HEK293 (cell line): Measurements from ENCODE around the gene DPP9.

Source experiments
- CTCF ChIA-PET: fragments of 350-600 bp; formaldehyde crosslinking; extraction: SDS; loops from one replicate; lab custom pipeline; 2021; ENCODE audit warnings: antibody characterized with exemption; lab: Yijun Ruan, JAX
- POLR2A ChIA-PET: fragments of 300-600 bp; formaldehyde crosslinking; extraction: SDS; loops from one replicate; lab custom pipeline; 2020; ENCODE audit warnings: antibody characterized with exemption, inconsistent platforms; lab: Yijun Ruan, JAX
- H3K27ac ChIP-seq: fragments of 200-500 bp; sonication (Bioruptor generic); 2 replicates; pipeline ENCODE4 v1.5.1; 2014; ENCODE audit warnings: low read depth, low read length, control low read depth, inconsistent platforms; ENCODE audit errors: extremely low read depth
- H3K36me3 ChIP-seq, 2 experiments: fragments of 200-500 bp in 1 of 2; sonication (Bioruptor generic) in 1 of 2; 1 replicate in 1 of 2; 2 replicates in 1 of 2; pipeline ENCODE4 v1.5.1; 2014 to 2017; ENCODE audit warnings: inconsistent platforms in 2 of 2, low read length in 2 of 2; ENCODE audit not compliant: control insufficient read depth in 2 of 2, insufficient read depth in 1 of 2
- H3K4me1 ChIP-seq: fragments of 200-500 bp; sonication (Bioruptor generic); 2 replicates; pipeline ENCODE4 v1.5.1; 2014; ENCODE audit warnings: mild to moderate bottlenecking, low read length, inconsistent platforms; ENCODE audit not compliant: control insufficient read depth, insufficient read depth
- H3K4me3 ChIP-seq: 2 replicates; pipeline ENCODE4 v1.5.1; 2011; ENCODE audit warnings: low read depth, mild to moderate bottlenecking, control low read depth, low read length, moderate library complexity
- H3K9me3 ChIP-seq: fragments of 200-500 bp; sonication (Bioruptor generic); 2 replicates; pipeline ENCODE4 v1.5.1; 2014; ENCODE audit warnings: low read depth, low read length, inconsistent platforms; ENCODE audit not compliant: control insufficient read depth, insufficient read depth
- EGR2 ChIP-seq: fragments of 450-650 bp; formaldehyde crosslinking; IDR thresholded peaks from 2 replicates; pipeline ENCODE4 v1.5.1; 2016; ENCODE audit warnings: low read depth, missing biosample characterization, missing genetic modification characterization
- HIC1 ChIP-seq: fragments of 450-650 bp; formaldehyde crosslinking; IDR thresholded peaks from 2 replicates; pipeline ENCODE4 v1.5.1; 2016; ENCODE audit warnings: missing biosample characterization, missing genetic modification characterization
- HOXD13 ChIP-seq: sonication (generic); formaldehyde crosslinking; IDR thresholded peaks from 2 replicates; pipeline ENCODE4 v1.8.0; 2022; ENCODE audit warnings: missing genetic modification reagents, borderline replicate concordance
- KLF16 ChIP-seq: fragments of 450-650 bp; formaldehyde crosslinking; IDR thresholded peaks from 2 replicates; pipeline ENCODE4 v1.5.1; 2017; ENCODE audit warnings: missing biosample characterization, missing genetic modification characterization
- OVOL3 ChIP-seq: fragments of 450-650 bp; formaldehyde crosslinking; IDR thresholded peaks from 2 replicates; pipeline ENCODE4 v1.5.1; 2016; ENCODE audit warnings: missing biosample characterization, missing genetic modification characterization
- RBAK ChIP-seq: fragments of 450-650 bp; formaldehyde crosslinking; IDR thresholded peaks from 2 replicates; pipeline ENCODE4 v1.5.1; 2016; ENCODE audit warnings: missing biosample characterization, missing genetic modification characterization
- SCRT1 ChIP-seq: fragments of 450-650 bp; formaldehyde crosslinking; IDR thresholded peaks from 2 replicates; pipeline ENCODE4 v1.5.1; 2016; ENCODE audit warnings: missing biosample characterization, missing genetic modification characterization, borderline replicate concordance
- TRIM28 ChIP-seq: IDR thresholded peaks from 2 replicates; pipeline ENCODE4 v1.6.1; 2011; ENCODE audit warnings: low read length, control low read depth, borderline replicate concordance
- YY1 ChIP-seq: fragments of 450-650 bp; formaldehyde crosslinking; IDR thresholded peaks from 2 replicates; pipeline ENCODE4 v1.5.1; 2018; ENCODE audit warnings: missing biosample characterization, missing genetic modification characterization
- ZBTB17 ChIP-seq: fragments of 450-650 bp; formaldehyde crosslinking; IDR thresholded peaks from 2 replicates; pipeline ENCODE4 v1.5.1; 2016; ENCODE audit warnings: missing biosample characterization, missing genetic modification characterization
- ZFP69B ChIP-seq: fragments of 450-650 bp; formaldehyde crosslinking; IDR thresholded peaks from 2 replicates; pipeline ENCODE4 v1.5.1; 2016; ENCODE audit warnings: missing biosample characterization, missing genetic modification characterization
- ZNF174 ChIP-seq: fragments of 450-650 bp; formaldehyde crosslinking; IDR thresholded peaks from 2 replicates; pipeline ENCODE4 v1.5.0; 2017; ENCODE audit warnings: missing biosample characterization, mild to moderate bottlenecking, missing genetic modification characterization
- ZNF2 ChIP-seq: fragments of 450-650 bp; formaldehyde crosslinking; IDR thresholded peaks from 2 replicates; pipeline ENCODE4 v1.5.1; 2016; ENCODE audit warnings: missing biosample characterization, missing genetic modification characterization
- ZNF211 ChIP-seq: fragments of 450-650 bp; formaldehyde crosslinking; IDR thresholded peaks from 2 replicates; pipeline ENCODE4 v1.5.1; 2016; ENCODE audit warnings: low read depth, missing biosample characterization, missing genetic modification characterization
- ZNF274 ChIP-seq, 2 experiments: fragments of 200-500 bp in 1 of 2; fragments of 450-650 bp in 1 of 2; sonication (Bioruptor generic) in 1 of 2; formaldehyde crosslinking in 1 of 2; IDR thresholded peaks; 2 replicates each; pipeline versions ENCODE4 v1.5.1 to v1.6.1; 2014 to 2016; ENCODE audit warnings: borderline replicate concordance in 1 of 2, inconsistent platforms in 1 of 2, low read length in 1 of 2, missing biosample characterization in 1 of 2, missing genetic modification characterization in 1 of 2
- ZNF362 ChIP-seq: fragments of 450-650 bp; formaldehyde crosslinking; IDR thresholded peaks from 2 replicates; pipeline ENCODE4 v1.5.1; 2016; ENCODE audit warnings: missing biosample characterization, missing genetic modification characterization
- ZNF37A ChIP-seq: fragments of 450-650 bp; IDR thresholded peaks from 2 replicates; pipeline ENCODE4 v1.5.1; 2018; ENCODE audit warnings: missing biosample characterization, missing genetic modification characterization
- ZNF404 ChIP-seq: fragments of 450-650 bp; formaldehyde crosslinking; IDR thresholded peaks from 2 replicates; pipeline ENCODE4 v1.5.1; 2017; ENCODE audit warnings: missing biosample characterization, missing genetic modification characterization
- ZNF423 ChIP-seq: fragments of 450-650 bp; formaldehyde crosslinking; IDR thresholded peaks from 2 replicates; pipeline ENCODE4 v1.5.1; 2016; ENCODE audit warnings: missing biosample characterization, missing genetic modification characterization
- ZNF561 ChIP-seq: fragments of 450-650 bp; IDR thresholded peaks from 2 replicates; pipeline ENCODE4 v1.5.1; 2018; ENCODE audit warnings: missing biosample characterization, missing genetic modification characterization, borderline replicate concordance
- ZNF585B ChIP-seq: fragments of 450-650 bp; formaldehyde crosslinking; IDR thresholded peaks from 2 replicates; pipeline ENCODE4 v1.5.1; 2016; ENCODE audit warnings: missing biosample characterization, missing genetic modification characterization
- ZNF837 ChIP-seq: fragments of 450-650 bp; formaldehyde crosslinking; IDR thresholded peaks from 2 replicates; pipeline ENCODE4 v1.5.1; 2016; ENCODE audit warnings: missing biosample characterization, missing genetic modification characterization
- ZSCAN30 ChIP-seq: fragments of 450-650 bp; IDR thresholded peaks from 2 replicates; pipeline ENCODE4 v1.5.1; 2018; ENCODE audit warnings: missing biosample characterization, mild to moderate bottlenecking, missing genetic modification characterization, moderate library complexity
- TF ChIP-seq, protein P1 (sequence below): fragments of 450-650 bp; formaldehyde crosslinking; IDR thresholded peaks from 2 replicates; pipeline ENCODE4 v1.5.1; 2016; ENCODE audit warnings: missing biosample characterization, missing genetic modification characterization

Gene DPP9

GRCh38 chr19:4654437-4655361 is 68.9 kb downstream of the DPP9 start (continued):
- TF ChIP-seq ZFP69B (tag by site-specific recombination): no peak
- peak; percentile 95 for TF ChIP-seq EGR2 (tag by site-specific recombination)
- TF ChIP-seq, protein P1, sequence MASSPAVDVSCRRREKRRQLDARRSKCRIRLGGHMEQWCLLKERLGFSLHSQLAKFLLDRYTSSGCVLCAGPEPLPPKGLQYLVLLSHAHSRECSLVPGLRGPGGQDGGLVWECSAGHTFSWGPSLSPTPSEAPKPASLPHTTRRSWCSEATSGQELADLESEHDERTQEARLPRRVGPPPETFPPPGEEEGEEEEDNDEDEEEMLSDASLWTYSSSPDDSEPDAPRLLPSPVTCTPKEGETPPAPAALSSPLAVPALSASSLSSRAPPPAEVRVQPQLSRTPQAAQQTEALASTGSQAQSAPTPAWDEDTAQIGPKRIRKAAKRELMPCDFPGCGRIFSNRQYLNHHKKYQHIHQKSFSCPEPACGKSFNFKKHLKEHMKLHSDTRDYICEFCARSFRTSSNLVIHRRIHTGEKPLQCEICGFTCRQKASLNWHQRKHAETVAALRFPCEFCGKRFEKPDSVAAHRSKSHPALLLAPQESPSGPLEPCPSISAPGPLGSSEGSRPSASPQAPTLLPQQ: no peak

DNA sequence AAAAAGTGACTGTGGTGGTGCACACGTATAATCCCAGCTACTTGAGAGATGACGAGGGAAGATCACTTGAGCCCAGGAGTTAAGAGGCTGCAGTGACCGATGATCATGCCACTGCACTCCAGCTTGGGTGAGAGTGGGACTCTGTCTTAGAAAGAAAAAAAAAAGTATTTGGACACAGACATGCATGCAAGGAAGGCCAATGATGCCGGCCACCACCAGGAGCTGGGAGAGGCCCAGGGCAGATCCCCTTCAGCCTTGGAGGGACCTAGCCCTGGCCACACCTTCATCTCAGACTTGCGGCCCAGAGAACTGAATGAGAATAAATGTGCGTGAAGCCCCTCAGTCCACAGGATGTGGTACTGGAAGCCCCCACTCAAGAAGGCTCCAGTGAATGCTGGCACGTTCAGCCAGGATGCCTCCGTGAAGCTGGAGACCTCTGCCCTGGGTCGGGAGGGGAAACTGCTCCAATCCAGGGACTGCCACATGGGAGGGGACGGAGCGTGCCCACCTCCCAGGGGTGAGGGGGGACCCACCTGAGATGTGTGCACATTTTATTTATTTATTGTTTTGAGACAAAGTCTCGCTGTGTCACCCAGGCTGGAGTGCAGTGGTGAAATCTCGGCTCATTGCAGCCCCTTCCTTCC is 69.7 kb downstream of the DPP9 start:
- POLR2A ChIA-PET: no interaction called here
- H3K27ac ChIP-seq: no peak overlapping the region
- TF ChIP-seq ZNF362 (tag by site-specific recombination) (peak; percentile 78; the same call in 1 of the 2 replicates), ZNF837 (tag by site-specific recombination) (no peak), ZNF211 (no peak), ZNF174 (tag by site-specific recombination) (no peak), YY1 (tag by site-specific recombination) (no peak), ZSCAN30 (tag by site-specific recombination) (no peak)
- peaks cover 0 to 59% of the 10 kb centered on the region in 2 experiments; a peak in 2 of 3 replicates for H3K36me3 ChIP-seq
- no peak overlapping the region for H3K4me3 ChIP-seq
- CTCF ChIA-PET: interaction anchor here (0.5 kb wide), 1 partner anchor 420 kb away, joined by 4 read pairs; no protein-coding TSS in a partner anchor
- no peaks in the 10 kb centered on the region for H3K4me1 ChIP-seq
- no peaks in the 10 kb centered on the region for H3K9me3 ChIP-seq

- H3K4me1 ChIP-seq: no peaks in the 10 kb centered on the region
- TF ChIP-seq ZNF2 (tag by site-specific recombination) (no peak), ZNF404 (tag by site-specific recombination) (no peak), ZNF423 (no peak), KLF16 (no peak), OVOL3 (no peak), SCRT1 (tag by site-specific recombination) (no peak), HOXD13 (no peak), TRIM28 (no peak), ZNF274 (IDR thresholded peaks at IDR 0.05; ENCODE audit: low read length) (no peak), ZNF274 (tag by site-specific recombination; IDR thresholded peaks at IDR 0.05; ENCODE audit: borderline replicate concordance) (no peak), ZNF585B (tag by site-specific recombination) (no peak), RBAK (no peak), ZBTB17 (tag by site-specific recombination) (no peak), ZNF561 (tag by site-specific recombination) (no peak), ZNF37A (tag by site-specific recombination) (no peak), YY1 (tag by site-specific recombination) (no peak), HIC1 (no peak)
- TF ChIP-seq, all 188 proteins: peak for 0
- POLR2A ChIA-PET: no interaction called here
- no peak overlapping the region for H3K27ac ChIP-seq
- CTCF ChIA-PET: interaction anchor here (0.6 kb wide), 1 partner anchor 139 kb away, joined by 3 read pairs; no protein-coding TSS in a partner anchor
- peaks cover 0 to 43% of the 10 kb centered on the region in 2 experiments; a peak in 2 of 3 replicates for H3K36me3 ChIP-seq
- H3K9me3 ChIP-seq: no peaks in the 10 kb centered on the region
- no peak overlapping the region for H3K4me3 ChIP-seq
These were observed 71.6 kb downstream of the DPP9 start for GRCh38 chr19:4652075-4652474.
